Measurements from ENCODE around the gene KCNQ1OT1. TPM values are rescaled to one million over a fixed set of nuclear protein-coding genes. Genes with fewer than 3 reads are reported as not detected.

KCNQ1OT1 gene
- total RNA-seq, 1 donor from 2014 or later = 3.4 TPM

DNA sequence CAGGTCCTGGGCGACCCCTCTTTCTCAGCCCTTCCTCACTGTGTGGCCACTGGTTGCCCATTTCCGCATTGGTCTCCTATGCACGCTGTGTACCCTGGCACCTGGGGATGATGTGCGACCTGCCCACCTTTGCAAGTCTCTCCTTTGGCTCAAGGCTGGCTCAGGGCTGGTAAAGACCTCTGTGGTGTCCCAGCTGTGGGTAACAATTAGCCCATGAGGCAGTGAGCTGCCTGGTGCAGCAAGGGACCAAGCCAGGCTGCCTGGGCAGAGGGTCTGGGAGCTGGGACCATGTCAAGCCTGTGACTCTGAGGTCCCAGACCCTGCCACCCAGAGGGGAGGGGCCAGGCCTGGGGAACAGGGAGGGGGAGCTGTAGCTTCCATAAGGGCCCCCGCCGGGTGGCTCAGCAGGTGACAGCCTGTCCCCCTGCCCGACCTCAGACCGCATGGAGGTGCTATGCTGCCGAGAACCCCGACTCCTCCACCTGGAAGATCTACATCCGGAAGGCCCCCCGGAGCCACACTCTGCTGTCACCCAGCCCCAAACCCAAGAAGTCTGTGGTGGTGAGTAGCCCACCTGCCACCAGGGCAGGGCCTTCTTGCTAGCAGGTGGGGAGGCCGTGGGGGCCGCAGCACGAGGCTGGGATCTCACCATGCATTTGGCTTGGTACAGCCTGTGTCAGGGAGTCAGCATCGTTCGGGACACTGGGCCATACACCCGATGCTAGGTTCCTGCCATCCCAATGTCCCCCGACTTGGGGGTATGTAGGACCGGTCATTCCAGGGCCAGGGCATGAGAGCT is 112.5 kb downstream of the KCNQ1OT1 start:
- intact Hi-C loops (cut with DNase I) = no loop called here
- no peak overlapping the region for H3K27ac ChIP-seq
- TF ChIP-seq, protein P1, sequence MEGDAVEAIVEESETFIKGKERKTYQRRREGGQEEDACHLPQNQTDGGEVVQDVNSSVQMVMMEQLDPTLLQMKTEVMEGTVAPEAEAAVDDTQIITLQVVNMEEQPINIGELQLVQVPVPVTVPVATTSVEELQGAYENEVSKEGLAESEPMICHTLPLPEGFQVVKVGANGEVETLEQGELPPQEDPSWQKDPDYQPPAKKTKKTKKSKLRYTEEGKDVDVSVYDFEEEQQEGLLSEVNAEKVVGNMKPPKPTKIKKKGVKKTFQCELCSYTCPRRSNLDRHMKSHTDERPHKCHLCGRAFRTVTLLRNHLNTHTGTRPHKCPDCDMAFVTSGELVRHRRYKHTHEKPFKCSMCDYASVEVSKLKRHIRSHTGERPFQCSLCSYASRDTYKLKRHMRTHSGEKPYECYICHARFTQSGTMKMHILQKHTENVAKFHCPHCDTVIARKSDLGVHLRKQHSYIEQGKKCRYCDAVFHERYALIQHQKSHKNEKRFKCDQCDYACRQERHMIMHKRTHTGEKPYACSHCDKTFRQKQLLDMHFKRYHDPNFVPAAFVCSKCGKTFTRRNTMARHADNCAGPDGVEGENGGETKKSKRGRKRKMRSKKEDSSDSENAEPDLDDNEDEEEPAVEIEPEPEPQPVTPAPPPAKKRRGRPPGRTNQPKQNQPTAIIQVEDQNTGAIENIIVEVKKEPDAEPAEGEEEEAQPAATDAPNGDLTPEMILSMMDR (IDR thresholded peaks at IDR 0.05) = no peak
- no peak for TF ChIP-seq POLR2AphosphoS5 (IDR thresholded peaks at IDR 0.05; ENCODE audit: insufficient read depth in 1 of 2, low read depth in 1 of 2)
- no peak for TF ChIP-seq POLR2A (IDR thresholded peaks at IDR 0.05)
- peak in 1 of 2 donors; percentile 60 for DNase-seq (ENCODE audit: extremely low spot score in 2 of 2)
- no peaks in the 10 kb centered on the region for H3K9me3 ChIP-seq
- no peaks in the 10 kb centered on the region for H3K4me1 ChIP-seq
- H3K36me3 ChIP-seq = no peaks in the 10 kb centered on the region
- no peak overlapping the region for H3K4me3 ChIP-seq
- H3K27me3 ChIP-seq = no peaks in the 10 kb centered on the region

DNA sequence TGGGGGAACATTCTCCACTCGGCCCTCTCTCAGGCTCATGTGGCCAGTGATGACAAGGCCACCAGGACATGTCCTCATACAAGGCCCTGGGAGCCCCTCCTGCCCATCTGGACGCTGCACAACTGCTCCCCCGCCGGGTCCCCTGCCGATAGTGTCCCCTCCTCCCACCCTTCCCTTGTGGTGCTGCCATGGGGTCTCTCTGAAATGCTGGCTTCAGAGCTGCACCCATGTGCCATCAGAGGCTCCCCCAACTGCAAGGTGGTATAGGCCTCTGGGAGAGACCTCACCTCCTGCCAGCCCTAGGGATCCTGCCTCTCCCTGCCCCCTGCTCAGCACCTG is 113.0 kb downstream of the KCNQ1OT1 start:
- peak in 1 of 2 donors; percentile 71 for DNase-seq (ENCODE audit: extremely low spot score in 2 of 2)
- H3K36me3 ChIP-seq = no peaks in the 10 kb centered on the region
- no peaks in the 10 kb centered on the region for H3K27me3 ChIP-seq
- no peaks in the 10 kb centered on the region for H3K4me1 ChIP-seq
- TF ChIP-seq POLR2AphosphoS5 (IDR thresholded peaks at IDR 0.05; ENCODE audit: insufficient read depth in 1 of 2, low read depth in 1 of 2) (no peak), POLR2A (IDR thresholded peaks at IDR 0.05) (no peak)
- TF ChIP-seq, protein P1 (IDR thresholded peaks at IDR 0.05) = no peak
- intact Hi-C loops (cut with DNase I) = no loop called here
- H3K27ac ChIP-seq = no peak overlapping the region
- no peaks in the 10 kb centered on the region for H3K9me3 ChIP-seq
- H3K4me3 ChIP-seq = no peak overlapping the region

DNA sequence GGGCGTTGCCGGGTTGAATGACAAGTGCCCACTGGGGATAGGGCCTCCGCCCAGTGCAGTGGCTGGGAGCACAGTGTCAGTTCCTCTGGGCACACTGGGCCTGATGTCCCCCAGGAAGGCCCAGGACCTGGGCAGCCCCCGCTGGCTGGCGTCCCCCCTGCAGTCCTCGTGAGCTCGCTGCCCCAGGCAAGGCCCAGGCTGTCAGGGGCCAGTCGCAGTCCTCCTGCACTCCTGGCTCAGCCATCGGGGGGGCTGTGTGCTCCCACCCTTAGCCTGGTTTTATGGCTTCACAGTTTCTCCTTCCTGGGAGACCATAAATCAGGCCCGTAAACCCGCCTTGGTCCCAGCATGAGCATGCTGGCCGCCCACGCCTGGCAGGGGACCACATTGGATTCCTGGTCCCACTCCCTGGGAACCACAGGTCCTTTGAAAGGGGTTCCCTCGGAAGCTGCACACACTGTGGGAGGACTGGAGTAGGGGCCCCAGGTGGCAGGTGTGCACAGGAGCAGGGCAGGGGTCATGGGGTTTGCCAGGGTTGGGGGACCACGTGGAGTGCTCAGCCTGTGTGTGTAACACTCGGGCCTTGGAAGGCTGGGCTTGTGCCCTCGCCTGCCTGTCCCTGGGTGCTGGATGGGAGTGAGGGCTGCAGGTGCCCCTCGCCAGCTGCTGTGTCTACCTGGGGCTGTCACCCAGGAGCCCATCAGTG is 113.6 kb downstream of the KCNQ1OT1 start:
- TF ChIP-seq, protein P1 (IDR thresholded peaks at IDR 0.05) = no peak
- TF ChIP-seq POLR2A (IDR thresholded peaks at IDR 0.05) (no peak), POLR2AphosphoS5 (IDR thresholded peaks at IDR 0.05; ENCODE audit: insufficient read depth in 1 of 2, low read depth in 1 of 2) (no peak)

DNA sequence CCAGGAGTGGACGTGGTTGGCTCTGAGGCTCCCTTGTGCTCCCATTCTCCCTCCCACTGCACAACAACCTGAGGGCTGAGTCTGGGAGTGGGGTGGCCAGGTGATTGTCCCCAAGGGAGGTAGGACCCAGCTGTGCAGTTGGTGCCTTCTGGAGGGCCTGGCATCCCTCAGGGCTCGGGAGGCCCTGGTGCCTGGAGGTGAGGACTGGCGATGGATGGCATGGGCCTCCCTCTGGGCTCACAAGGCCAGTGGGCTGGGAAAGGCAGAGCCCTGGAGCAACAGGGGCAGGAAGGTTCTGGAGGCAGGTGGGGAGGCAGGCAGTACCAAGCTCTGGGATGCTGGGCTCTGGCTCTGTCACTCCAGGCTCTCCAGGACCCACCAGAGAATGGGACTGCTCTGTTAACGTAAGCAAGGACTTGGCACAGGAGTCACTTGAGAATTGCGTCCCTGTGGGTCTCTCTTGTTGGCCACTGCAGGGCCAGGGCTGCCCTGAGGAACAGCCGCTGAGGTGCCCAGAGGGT is 114.2 kb downstream of the KCNQ1OT1 start:
- H3K4me3 ChIP-seq = no peak overlapping the region
- H3K36me3 ChIP-seq = no peaks in the 10 kb centered on the region
- peak in 1 of 2 donors; percentile 67 for DNase-seq (ENCODE audit: extremely low spot score in 2 of 2)
- TF ChIP-seq, protein P1 (IDR thresholded peaks at IDR 0.05) = no peak
- TF ChIP-seq POLR2AphosphoS5 (IDR thresholded peaks at IDR 0.05; ENCODE audit: insufficient read depth in 1 of 2, low read depth in 1 of 2) = no peak
- no peak for TF ChIP-seq POLR2A (IDR thresholded peaks at IDR 0.05)
- intact Hi-C loops (cut with DNase I) = no loop called here
- H3K9me3 ChIP-seq = no peaks in the 10 kb centered on the region
- no peaks in the 10 kb centered on the region for H3K27me3 ChIP-seq
- H3K27ac ChIP-seq = no peak overlapping the region
- no peaks in the 10 kb centered on the region for H3K4me1 ChIP-seq

More for the DNA sequence above, 113.6 kb downstream of the KCNQ1OT1 start:
- Histone ChIP-seq H3K4me1 (no peaks in the 10 kb centered on the region), H3K36me3 (no peaks in the 10 kb centered on the region), H3K4me3 (no peak overlapping the region), H3K27ac (no peak overlapping the region), H3K9me3 (no peaks in the 10 kb centered on the region), H3K27me3 (no peaks in the 10 kb centered on the region)
- intact Hi-C loops (cut with DNase I) = no loop called here
- peak in 1 of 2 donors; percentile 67 for DNase-seq (ENCODE audit: extremely low spot score in 2 of 2)
